ENCODE measurements around the gene PIP4K2A. TPM values are rescaled to one million over a fixed set of nuclear protein-coding genes. Genes with fewer than 3 reads are reported as not detected.

Gene PIP4K2A
- total RNA-seq, 2 experiments from 2014 or later, result 108 to 115 TPM

- DNase-seq (no peak), ATAC-seq (no peak)
- peak overlapping the region; percentile 66 for H3K27ac Mint-ChIP-seq
- intact Hi-C loops (cut with micrococcal nuclease), result no loop called here
- POLR2A ChIA-PET, result no interaction called here
- no peak for TF ChIP-seq CTCF (IDR thresholded peaks at IDR 0.05)
- H3K27me3 Mint-ChIP-seq, result no peaks in the 10 kb centered on the region
- H3K9me3 Mint-ChIP-seq, result no peaks in the 10 kb centered on the region
- CTCF ChIA-PET, result interaction anchor here (1.3 to 1.9 kb wide), 2 partner anchors 425 kb away, joined by 4 read pairs; no protein-coding TSS in a partner anchor
- no peak overlapping the region for H3K4me3 Mint-ChIP-seq
- H3K4me1 Mint-ChIP-seq (ENCODE audit: low read depth), result peaks cover 26% of the 10 kb centered on the region
- H3K36me3 Mint-ChIP-seq (ENCODE audit: low read depth), result peaks cover 60% of the 10 kb centered on the region
Measured at GRCh38 chr10:22564060-22564459, 150.3 kb downstream of the PIP4K2A start.

GRCh38 chr10:22561909-22562308 lies 152.5 kb downstream of the PIP4K2A start:
- Mint-ChIP-seq H3K36me3 (ENCODE audit: low read depth) (peaks cover 46% of the 10 kb centered on the region), H3K27me3 (no peaks in the 10 kb centered on the region), H3K4me3 (no peak overlapping the region), H3K4me1 (ENCODE audit: low read depth) (peaks cover 28% of the 10 kb centered on the region), H3K27ac (no peak overlapping the region), H3K9me3 (no peaks in the 10 kb centered on the region)
- POLR2A ChIA-PET, result no interaction called here
- DNase-seq (no peak), ATAC-seq (no peak)
- CTCF ChIA-PET, result no interaction called here
- TF ChIP-seq CTCF (IDR thresholded peaks at IDR 0.05), result no peak
- intact Hi-C loops (cut with micrococcal nuclease), result no loop called here

DNA sequence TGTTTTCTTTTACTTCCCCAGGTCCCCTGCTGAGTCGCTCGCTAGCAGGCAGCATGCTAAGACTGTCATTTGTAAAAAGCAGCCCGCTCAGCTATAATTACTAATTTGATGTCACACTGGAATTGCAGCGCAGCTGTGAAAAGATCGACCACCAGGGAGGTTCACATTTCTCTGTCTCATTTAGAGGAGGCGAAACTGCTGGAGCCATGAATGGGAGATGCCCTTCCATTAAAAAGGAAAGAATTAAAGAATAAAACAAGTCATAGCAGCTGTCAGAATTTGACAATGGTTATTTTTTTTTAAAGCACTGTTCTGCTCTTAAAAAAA lies 153.5 kb downstream of the PIP4K2A start:
- TF ChIP-seq CTCF (IDR thresholded peaks at IDR 0.05), result no peak
- Mint-ChIP-seq H3K9me3 (no peaks in the 10 kb centered on the region), H3K4me1 (ENCODE audit: low read depth) (peaks cover 20% of the 10 kb centered on the region), H3K4me3 (no peak overlapping the region), H3K27me3 (no peaks in the 10 kb centered on the region), H3K27ac (no peak overlapping the region), H3K36me3 (ENCODE audit: low read depth) (peaks cover 37% of the 10 kb centered on the region)
- intact Hi-C loops (cut with micrococcal nuclease), result no loop called here
- CTCF ChIA-PET, result interaction anchor here (1.2 kb wide), 1 partner anchor 572 kb away, joined by 3 read pairs; no protein-coding TSS in a partner anchor
- ATAC-seq (no peak), DNase-seq (no peak)
- POLR2A ChIA-PET, result no interaction called here

DNA sequence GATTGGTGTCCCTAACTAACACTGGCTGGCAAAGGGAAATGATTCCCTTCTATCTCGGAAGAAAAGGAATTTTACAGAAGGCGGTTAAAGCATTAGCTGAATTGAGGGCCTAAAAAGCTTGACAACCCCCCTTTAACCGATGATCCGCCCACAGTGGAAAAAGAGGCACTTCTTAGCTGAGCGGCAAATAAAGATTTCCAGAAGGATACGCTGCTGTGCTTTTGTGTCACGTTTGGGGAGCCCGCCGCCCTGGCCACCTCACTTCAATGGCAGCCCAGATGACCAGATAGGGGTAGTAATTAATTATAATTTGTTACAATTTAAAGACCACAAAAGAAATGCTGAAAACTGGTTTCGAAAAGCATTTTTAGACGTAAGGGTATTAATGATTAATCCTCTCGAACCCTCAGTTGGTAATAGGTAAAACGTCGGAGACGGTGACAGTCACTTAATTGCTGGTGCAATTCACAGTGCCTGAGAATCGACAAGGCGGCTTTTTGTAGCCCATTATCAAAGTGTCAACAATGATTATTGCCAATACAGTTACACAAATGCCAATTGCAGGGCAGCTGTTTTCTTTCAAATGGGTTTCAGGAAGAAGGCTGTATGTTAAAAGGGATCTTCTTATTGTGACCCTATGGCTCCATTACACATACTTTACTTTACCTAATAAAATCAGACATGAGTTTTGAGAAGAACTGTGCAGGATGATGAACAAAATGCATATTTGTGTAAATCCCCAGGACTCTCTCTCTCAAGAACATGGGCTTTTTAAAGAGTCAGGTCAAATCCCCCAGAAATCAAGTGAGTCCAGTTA lies 154.1 kb downstream of the PIP4K2A start:
- TF ChIP-seq CTCF (IDR thresholded peaks at IDR 0.05), result no peak
- H3K4me1 Mint-ChIP-seq (ENCODE audit: low read depth), result peaks cover 18% of the 10 kb centered on the region
- intact Hi-C loops (cut with micrococcal nuclease), result no loop called here
- CTCF ChIA-PET, result interaction anchor here (1.2 kb wide), 1 partner anchor 571 kb away, joined by 3 read pairs; no protein-coding TSS in a partner anchor
- H3K36me3 Mint-ChIP-seq (ENCODE audit: low read depth), result peaks cover 34% of the 10 kb centered on the region
- no peak for DNase-seq
- H3K9me3 Mint-ChIP-seq, result no peaks in the 10 kb centered on the region
- no peak for ATAC-seq
- H3K4me3 Mint-ChIP-seq, result no peak overlapping the region
- H3K27me3 Mint-ChIP-seq, result no peaks in the 10 kb centered on the region
- POLR2A ChIA-PET, result no interaction called here
- H3K27ac Mint-ChIP-seq, result no peak overlapping the region

DNA sequence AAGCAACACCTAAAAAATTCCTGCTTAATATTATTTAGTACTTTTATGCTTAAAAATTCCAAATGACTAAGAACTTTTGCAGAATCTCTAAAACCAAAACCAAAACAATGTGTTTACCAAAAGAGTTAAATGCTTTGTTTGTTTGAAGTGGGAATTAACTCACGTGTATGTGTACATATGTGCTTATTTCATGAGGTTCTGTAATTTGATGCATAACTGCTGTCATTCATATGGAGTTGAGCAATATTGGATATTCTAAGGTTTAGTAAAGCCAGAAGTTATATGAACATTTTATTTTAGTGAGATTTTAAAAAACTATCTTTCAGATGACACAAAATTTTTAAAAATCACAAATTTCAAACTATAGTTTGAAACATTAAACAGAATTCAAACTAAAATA lies 157.1 kb downstream of the PIP4K2A start:
- no peak for ATAC-seq
- H3K4me3 Mint-ChIP-seq, result no peak overlapping the region
- H3K27me3 Mint-ChIP-seq, result no peaks in the 10 kb centered on the region
- DNase-seq, result no peak
- H3K36me3 Mint-ChIP-seq (ENCODE audit: low read depth), result peaks cover 16% of the 10 kb centered on the region
- peaks cover 12% of the 10 kb centered on the region for H3K4me1 Mint-ChIP-seq (ENCODE audit: low read depth)
- CTCF ChIA-PET, result interaction anchor here (2.0 kb wide), 1 partner anchor 431 kb away, joined by 5 read pairs; no protein-coding TSS in a partner anchor
- H3K9me3 Mint-ChIP-seq, result no peaks in the 10 kb centered on the region
- no peak for TF ChIP-seq CTCF (IDR thresholded peaks at IDR 0.05)
- POLR2A ChIA-PET, result no interaction called here
- no peak overlapping the region for H3K27ac Mint-ChIP-seq
- intact Hi-C loops (cut with micrococcal nuclease), result no loop called here

All from activated CD8-positive, alpha-beta T cell treated with anti-CD3 and anti-CD28 coated beads for 36 hours (primary cell).